HG03095 (cell line): ENCODE data around the gene ABCA1.
"Not testable (repeated sequence)": the region's sequence is repeated elsewhere in the genome, so short reads cannot be mapped to it uniquely, and the experiment has no call there.

Experiments used
- ATAC-seq: cut with Tn5 transposase; IDR thresholded peaks from one replicate; pipeline ENCODE4 v1.9.1; 2021; ENCODE audit warnings: moderate library complexity; ENCODE audit not compliant: unreplicated experiment

Gene ABCA1

GRCh38 chr9:104774132-104774531, 153.8 kb downstream of the ABCA1 start:
- ATAC-seq = no peak

- ATAC-seq = peak; percentile 30
These were observed 155.0 kb downstream of the ABCA1 start for GRCh38 chr9:104772714-104773510.

- no peak for ATAC-seq
These were observed 158.3 kb downstream of the ABCA1 start for GRCh38 chr9:104769655-104770054.

- not testable (repeated sequence) for ATAC-seq
These were observed 158.9 kb downstream of the ABCA1 start for GRCh38 chr9:104769029-104769428.

GRCh38 chr9:104767507-104767906, 160.4 kb downstream of the ABCA1 start:
- no peak for ATAC-seq

GRCh38 chr9:104766025-104766424, 161.9 kb downstream of the ABCA1 start:
- ATAC-seq = no peak

- ATAC-seq = no peak
These were observed 162.8 kb downstream of the ABCA1 start for GRCh38 chr9:104765138-104765537.

- no peak for ATAC-seq
These were observed 169.0 kb downstream of the ABCA1 start for GRCh38 chr9:104758974-104759373.

- peak; percentile 27 for ATAC-seq
These were observed 177.7 kb downstream of the ABCA1 start for GRCh38 chr9:104750185-104750767.

- ATAC-seq = peak; percentile 6
These were observed 179.5 kb downstream of the ABCA1 start for GRCh38 chr9:104748359-104749031.

- peak; percentile 84 for ATAC-seq
These were observed 180.2 kb downstream of the ABCA1 start, which contains the start of gene NIPSNAP3A for GRCh38 chr9:104747565-104748358. NIPSNAP3A (plus strand) TSS chr9:104747683; CDS start chr9:104747793, 110 bp downstream.

GRCh38 chr9:104747245-104747564, 180.8 kb downstream of the ABCA1 start:
- ATAC-seq = no peak

- no peak for ATAC-seq
These were observed 181.2 kb downstream of the ABCA1 start for GRCh38 chr9:104746798-104747197.

GRCh38 chr9:104746285-104746684, 181.7 kb downstream of the ABCA1 start:
- no peak for ATAC-seq

- no peak for ATAC-seq
These were observed 182.1 kb downstream of the ABCA1 start for GRCh38 chr9:104745852-104746251.

GRCh38 chr9:104743376-104743985, 184.5 kb downstream of the ABCA1 start:
- ATAC-seq = peak; percentile 35

- no peak for ATAC-seq
These were observed 187.3 kb downstream of the ABCA1 start for GRCh38 chr9:104740621-104741020.

- no peak for ATAC-seq
These were observed 189.5 kb downstream of the ABCA1 start for GRCh38 chr9:104738452-104738851.
